NCI-H774 (cell line): ENCODE results near the gene HES4.

Experiments
- DNase-seq: peaks from one replicate; lab custom pipeline; 2025; lab: John Stamatoyannopoulos, UW

HES4 gene

DNA sequence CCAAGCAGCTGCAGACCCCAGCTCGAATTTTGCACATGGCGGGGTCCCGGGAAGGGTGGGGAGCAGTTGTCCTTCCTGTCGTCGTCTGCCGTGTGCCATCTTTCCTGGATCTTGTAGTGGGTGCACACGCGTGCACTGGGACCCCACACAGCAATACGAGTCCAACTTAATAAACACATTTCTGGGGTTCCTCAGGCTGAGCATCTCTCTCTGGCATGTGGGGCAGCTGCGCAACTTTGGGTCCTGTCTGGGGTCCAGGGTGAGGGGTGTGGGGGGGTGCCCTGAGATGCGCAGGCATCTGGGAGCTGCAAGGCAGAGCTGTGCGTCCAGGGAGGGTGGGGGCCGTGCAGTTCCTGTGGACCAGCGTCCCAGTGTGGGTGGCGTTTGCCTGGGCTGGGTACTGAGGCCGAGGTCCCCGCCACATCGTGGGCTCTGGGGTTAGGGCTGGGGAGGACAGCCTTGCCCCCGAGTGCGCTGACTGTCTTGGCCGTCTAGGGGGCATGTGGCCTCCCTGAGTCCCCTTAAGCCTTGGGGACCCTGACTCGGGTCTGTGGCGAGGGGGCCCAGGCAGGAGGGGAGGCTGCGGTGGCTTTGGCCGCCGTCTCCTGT is 34.3 kb downstream of the HES4 start:
- DNase-seq, result no peak

DNA sequence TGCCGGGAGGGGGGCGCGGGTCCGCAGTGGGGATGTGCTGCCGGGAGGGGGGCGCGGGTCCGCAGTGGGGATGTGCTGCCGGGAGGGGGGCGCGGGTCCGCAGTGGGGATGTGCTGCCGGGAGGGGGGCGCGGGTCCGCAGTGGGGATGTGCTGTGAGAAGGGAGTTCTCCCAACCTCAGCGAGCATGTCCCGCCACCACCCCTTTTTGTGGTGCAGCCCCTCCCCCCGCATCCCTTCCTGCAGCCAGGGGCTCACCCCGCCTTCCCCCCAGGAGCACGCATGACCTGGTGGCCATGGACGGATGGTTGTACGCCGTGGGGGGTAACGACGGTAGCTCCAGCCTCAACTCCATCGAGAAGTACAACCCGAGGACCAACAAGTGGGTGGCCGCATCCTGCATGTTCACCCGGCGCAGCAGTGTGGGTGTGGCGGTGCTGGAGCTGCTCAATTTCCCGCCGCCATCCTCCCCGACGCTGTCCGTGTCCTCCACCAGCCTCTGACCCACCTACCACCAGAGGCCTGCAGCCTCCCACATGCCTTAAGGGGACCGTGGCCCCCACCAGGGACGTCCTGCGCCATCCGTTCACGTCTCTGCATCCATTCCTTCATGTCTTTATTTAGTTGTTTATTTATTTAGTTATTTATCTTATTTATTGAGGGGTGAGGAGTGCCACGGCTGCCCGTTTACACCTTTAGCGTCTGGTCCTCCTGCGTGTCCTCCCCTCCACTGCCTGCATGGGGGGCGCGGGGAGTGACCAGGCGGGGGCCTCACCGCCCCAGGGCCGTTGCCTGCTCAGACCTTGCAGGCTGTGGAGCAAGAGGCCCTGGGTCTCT is 35.0 kb downstream of the HES4 start:
- DNase-seq, result no peak

GRCh38 chr1:963746-964525 is 36.0 kb downstream of the HES4 start:
- DNase-seq, result no peak

GRCh38 chr1:963301-963651 is 36.6 kb downstream of the HES4 start:
- DNase-seq, result no peak

DNA sequence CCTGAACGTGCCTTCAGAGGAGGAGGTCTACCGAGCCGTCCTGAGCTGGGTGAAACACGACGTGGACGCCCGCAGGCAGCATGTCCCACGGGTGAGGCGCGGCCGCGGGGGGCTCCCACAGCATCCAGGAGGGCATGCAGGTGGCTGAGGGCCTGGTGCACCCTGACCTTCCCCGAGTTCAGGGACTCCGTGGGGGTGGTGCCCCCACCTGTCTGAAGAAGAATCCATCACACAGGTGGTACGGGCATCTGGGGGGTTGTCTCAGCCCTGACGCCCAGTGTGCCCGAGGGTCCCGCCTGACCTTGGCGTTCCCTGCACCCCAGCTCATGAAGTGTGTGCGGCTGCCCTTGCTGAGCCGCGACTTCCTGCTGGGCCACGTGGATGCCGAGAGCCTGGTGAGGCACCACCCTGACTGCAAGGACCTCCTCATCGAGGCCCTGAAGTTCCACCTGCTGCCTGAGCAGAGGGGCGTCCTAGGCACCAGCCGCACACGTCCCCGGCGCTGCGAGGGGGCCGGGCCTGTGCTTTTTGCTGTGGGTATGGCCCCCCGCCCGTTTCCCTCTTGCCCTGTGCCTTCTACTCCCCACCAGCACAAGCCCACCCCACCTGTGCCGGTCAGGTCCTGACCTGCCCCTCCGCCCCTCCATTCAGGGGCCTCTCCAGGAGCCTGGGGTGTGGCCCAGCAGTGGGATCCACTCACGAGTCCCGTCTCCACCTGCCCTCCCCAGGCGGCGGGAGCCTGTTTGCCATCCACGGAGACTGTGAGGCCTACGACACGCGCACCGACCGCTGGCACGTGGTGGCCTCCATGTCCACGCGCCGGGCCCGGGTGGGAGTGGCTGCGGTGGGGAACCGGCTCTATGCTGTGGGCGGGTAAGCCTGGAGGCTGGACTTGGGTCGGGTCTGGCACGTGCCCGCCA is 37.3 kb downstream of the HES4 start:
- no peak for DNase-seq

DNA sequence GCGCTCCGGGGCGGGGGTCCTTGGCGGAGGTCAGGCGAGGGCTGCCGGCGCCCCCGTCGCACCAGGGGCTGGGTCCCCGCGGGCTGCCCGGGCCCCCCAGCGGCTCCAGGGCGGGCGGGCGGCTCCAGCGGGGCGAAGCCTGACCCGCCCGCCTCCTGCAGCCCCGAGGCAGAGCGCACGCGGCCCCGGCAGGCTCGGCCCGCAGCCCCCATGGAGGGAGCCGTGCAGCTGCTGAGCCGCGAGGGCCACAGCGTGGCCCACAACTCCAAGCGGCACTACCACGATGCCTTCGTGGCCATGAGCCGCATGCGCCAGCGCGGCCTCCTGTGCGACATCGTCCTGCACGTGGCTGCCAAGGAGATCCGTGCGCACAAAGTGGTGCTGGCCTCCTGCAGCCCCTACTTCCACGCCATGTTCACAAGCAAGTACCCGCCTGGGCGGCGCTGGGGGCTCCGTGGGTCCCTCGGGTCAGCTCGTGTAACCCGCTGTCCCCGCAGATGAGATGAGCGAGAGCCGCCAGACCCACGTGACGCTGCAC is 38.7 kb downstream of the HES4 start:
- no peak for DNase-seq

GRCh38 chr1:960363-961131 is 39.4 kb downstream of the HES4 start, which contains the start of gene KLHL17:
Gene KLHL17, plus strand, starts transcription at chr1:960584. Its CDS starts 110 bp downstream, at chr1:960694.
- DNase-seq, result peak; percentile 26

DNA sequence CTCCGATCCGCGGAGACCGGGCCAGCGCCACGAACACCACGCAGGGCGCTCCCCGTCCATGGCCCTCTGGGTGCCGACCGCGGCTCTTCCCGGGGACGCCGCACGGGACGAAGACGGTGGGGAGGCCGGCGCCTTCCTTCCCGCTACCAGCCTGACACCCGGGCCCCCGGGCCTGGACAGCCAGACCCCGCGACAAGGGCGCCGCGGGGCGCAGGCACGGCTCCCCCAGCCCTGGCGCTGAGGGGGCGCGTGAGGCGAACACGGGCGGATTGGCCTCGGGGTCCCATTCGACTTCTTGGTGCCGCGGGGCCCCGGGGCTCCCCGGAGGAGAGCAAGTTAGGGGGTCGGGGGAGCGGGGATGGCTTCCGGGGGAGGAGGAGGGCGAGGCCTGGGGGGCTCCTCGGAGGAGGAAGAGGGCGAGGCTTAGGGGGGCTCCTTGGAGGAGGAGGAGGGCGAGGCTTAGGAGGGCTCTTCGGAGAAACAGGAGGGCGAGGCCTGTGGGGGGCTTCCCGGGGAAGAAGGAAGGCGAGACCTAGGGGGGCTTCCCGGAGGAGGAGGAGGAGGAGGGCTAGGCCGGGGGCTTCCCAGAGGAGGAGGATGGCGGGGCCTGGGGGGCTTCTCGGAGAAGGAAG is 40.0 kb downstream of the HES4 start:
- DNase-seq, result no peak

DNA sequence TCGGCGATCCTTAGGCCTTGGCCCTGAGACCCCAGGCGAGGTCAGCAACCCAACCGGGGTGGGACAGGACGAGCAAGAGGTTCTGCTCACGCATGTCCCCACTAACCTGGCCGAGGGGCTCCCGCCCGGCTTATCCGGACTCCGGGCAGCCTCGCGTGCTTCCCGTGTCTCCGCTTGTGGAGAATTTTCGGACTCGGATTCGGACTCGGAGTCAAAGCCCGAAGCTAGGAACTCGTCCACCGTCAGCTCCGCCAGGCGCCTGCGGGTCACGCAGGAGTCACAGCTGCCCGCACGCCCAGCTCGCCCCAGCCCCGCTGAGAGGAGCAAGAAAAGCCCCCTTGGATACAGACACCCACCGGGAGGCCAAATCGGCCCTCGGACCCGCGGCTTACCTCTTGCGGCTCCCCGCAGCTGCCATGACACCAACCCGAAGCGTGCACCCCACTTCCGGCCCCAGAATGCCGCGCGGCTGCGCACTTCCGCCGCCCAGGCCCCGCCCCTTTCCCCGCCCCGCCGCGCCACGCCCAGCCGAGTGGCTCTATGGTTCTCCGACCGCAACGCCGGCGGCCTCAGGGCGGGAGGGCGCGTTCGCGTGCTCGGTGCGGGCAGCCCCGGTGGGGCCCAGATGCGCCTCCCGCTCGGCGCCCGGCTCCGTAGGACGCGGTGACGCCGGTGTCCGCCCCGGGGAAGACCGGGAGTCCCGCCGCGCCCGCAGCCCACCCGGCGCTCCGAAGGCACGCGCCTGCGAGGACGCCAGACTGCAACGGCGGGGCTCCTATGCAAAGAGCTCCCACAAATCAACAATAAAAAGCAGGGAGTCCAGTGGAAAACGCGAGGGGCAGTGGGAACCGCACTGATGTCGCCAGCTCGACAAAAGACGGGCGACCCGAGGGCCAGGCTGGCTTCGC is 40.8 kb downstream of the HES4 start, which contains the start of gene NOC2L:
NOC2L (minus strand) TSS at position 434 of the 908 bp plus-strand sequence; CDS start at position 418, 16 bp downstream.
- DNase-seq, result peak; percentile 63

GRCh38 chr1:956636-957035 is 43.3 kb downstream of the HES4 start:
- DNase-seq, result no peak

DNA sequence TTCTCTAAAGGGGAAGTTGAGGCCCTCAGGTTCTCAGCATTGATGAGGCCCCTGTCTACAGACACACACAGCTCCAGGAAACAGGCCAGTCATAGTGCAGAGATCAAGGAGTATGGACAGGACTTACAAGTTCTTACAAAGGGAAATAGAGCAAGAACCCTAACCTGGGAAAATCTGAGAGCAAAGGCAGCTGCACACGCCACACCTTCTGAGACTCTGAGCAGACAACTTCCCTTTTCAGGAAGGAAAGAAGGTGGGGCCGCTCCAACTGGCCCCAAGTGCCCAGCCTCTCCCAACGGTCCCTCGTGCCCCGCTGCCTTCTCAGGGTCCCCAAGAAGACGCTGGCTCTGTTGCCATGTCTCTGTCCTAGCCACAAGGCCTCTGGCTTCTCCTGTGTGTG is 44.4 kb downstream of the HES4 start:
- no peak for DNase-seq

DNA sequence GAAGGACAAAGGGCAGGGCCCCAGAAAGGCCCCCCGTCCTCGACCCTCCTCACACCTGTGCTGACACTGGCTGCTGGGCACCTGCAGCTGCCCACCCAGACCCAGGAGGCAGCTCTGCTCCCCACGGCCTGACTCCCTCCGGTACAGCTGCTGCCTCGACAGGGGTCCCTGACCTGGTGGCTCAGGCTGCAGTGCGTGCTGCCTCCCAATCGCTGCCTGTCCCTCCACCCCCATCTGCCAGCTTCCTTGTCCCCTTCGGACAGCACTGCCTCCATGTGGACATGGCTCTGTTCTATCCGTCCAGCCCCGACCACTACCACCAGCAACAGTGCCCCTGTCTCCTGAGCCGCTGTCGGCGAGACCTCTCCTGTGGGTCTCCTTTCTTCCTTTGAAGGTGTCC is 45.0 kb downstream of the HES4 start:
- DNase-seq, result no peak

DNA sequence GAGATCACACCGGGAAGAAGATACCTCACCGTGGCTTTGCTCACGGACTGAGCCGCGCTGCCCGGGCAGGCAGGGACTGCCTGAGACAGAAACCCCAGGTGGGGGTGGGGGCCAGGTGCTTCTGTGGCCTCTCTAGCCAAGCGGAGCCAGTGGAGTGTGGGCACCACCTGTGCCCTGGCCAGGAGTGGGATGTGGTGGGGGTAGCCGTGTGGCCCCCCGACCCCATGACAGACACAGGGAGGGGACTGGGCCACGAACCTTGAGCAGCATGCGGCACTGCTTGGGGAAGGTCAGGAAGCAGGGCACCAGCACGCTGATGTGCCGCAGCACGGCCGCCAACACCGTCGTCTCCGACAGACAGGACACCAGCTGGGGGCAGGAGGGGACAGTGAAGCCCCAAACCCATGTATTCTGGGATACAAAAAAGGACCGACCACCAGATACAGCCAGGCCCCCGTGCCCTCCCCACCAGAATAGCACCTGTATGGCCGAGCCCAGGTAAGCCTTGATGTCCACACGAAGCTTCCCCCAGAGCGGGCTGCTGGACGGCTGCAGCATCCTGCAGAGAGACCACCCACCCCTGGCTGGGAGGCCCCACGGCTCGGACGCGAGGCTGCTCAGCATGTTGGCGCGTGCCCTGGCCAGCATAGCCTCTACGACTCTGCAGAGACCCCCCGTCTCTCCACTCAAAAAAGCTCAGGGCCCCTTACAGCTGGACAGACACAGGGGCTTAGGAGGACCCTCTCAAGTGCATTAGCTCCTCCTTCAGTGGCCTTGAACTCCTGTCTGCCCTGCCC is 46.2 kb downstream of the HES4 start:
- no peak for DNase-seq

- DNase-seq, result no peak
Measured at GRCh38 chr1:952603-953002, 47.3 kb downstream of the HES4 start.

DNA sequence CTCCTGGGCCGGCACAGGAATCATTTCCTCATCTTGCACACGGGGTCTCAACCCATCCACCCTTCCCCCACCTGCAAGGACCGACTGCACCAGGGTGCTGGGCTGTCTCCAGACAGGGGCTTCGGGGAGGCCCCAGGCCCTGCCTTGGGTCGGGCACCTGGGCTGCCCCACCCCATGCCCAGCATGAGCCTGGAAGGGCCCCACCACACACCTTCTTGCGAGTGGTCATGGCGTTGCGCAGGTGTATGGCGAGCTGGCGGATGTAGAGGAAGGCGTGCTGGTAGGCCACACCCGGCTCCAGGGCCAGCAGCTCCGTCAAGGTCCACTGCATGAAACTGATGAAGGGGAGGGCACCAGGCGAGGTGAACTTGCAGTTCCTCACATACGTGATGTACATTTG is 47.7 kb downstream of the HES4 start:
- DNase-seq, result no peak

DNA sequence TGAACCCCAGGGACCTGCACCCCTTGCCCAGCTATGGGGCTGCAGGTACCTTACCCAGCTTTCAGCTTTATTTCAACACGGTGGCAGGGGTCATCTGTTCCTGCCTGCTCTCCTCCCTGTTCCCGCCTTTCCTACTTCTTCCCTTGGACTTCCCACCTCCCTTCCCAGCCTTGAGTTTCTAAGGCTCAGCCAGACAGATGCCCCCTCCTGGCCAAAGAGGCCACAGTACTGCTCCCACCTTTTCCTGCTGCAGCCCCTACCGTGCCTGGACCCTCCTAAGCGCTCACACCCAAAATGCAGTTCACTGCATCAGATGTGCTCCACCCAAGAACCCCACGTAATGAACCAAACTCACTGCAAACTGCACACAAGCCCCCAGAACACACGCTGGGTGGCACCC is 48.5 kb downstream of the HES4 start:
- no peak for DNase-seq

DNA sequence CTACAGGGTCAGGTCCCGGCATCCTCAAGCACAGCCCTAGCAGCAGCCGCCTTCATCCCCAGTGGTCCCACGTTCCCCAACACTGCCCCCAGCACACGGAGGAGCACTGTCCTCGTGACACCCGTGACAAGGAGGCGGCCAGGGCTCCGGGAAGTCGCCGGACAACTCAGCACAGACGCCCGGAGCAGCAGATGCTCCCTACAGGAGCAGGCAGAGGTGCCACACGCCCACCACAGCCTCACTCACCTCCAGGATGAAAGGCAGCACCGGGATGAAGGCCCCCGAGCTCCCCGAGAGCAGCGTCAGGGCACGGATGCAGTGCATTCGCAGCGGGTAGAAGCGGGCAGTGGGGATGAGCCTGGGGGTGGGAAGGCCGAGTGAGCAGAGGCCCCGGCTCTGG is 49.0 kb downstream of the HES4 start:
- DNase-seq, result no peak

GRCh38 chr1:950268-950667 is 49.6 kb downstream of the HES4 start:
- no peak for DNase-seq
